PC-3 (cell line): ENCODE data around the gene PDE9A. TPM values are rescaled to one million over a fixed set of nuclear protein-coding genes. Genes with fewer than 3 reads are reported as not detected.

Experiments
- ATAC-seq: fragments of 200-7000 bp; cut with Tn5 transposase; 2 replicates; pipeline ENCODE4 v1.9.1; 2020; ENCODE audit warnings: mild to moderate bottlenecking, moderate library complexity
- BruUV-seq: library from RNA; stranded (reverse); fragments of 400-500 nt; replicated peaks from 2 replicates; lab custom pipeline; 2021; lab: Mats Ljungman, UMichigan
- CTCF ChIA-PET: fragments of 300-600 bp; sonication (Branson Sonifier 250); formaldehyde crosslinking; loops from one replicate; lab custom pipeline; 2022; ENCODE audit warnings: antibody characterized with exemption; lab: Charles Lee
- POLR2A ChIA-PET: fragments of 300-600 bp; sonication (Branson Sonifier 250); formaldehyde crosslinking; loops from one replicate; lab custom pipeline; 2022; ENCODE audit warnings: antibody characterized with exemption; ENCODE audit not compliant: unreplicated experiment; lab: Charles Lee
- DNase-seq: peaks from one replicate; pipeline ENCODE4 v3.0.0-alpha.2; 2015
- H2AFZ ChIP-seq: fragments of 300-600 bp; sonication (generic); 2 replicates; pipeline ENCODE4 v1.6.0; 2016; ENCODE audit warnings: antibody characterized with exemption, low read length
- H3F3A ChIP-seq: fragments of 300-600 bp; sonication (generic); one replicate; pipeline ENCODE4 v1.6.0; 2017; ENCODE audit warnings: antibody characterized with exemption, low read length, control low read depth, mild to moderate bottlenecking; ENCODE audit not compliant: unreplicated experiment
- H3K27ac ChIP-seq: fragments of 300-600 bp; sonication (generic); 2 replicates; pipeline ENCODE4 v1.5.1; 2016; ENCODE audit warnings: mild to moderate bottlenecking, low read length
- H3K27me3 ChIP-seq: fragments of 300-600 bp; sonication (generic); 2 replicates; pipeline ENCODE4 v1.6.1; 2016; ENCODE audit warnings: low read length, mixed read lengths
- H3K36me3 ChIP-seq: fragments of 300-600 bp; sonication (generic); 2 replicates; pipeline ENCODE4 v1.6.1; 2016; ENCODE audit warnings: low read depth, mixed run types, low read length, mixed read lengths
- H3K4me1 ChIP-seq: fragments of 300-600 bp; sonication (generic); 2 replicates; pipeline ENCODE4 v1.5.1; 2016; ENCODE audit warnings: low read length; ENCODE audit not compliant: insufficient read depth
- H3K4me2 ChIP-seq: fragments of 300-600 bp; sonication (generic); 2 replicates; pipeline ENCODE4 v1.6.0; 2016; ENCODE audit warnings: low read length
- H3K4me3 ChIP-seq: fragments of 300-600 bp; sonication (generic); 2 replicates; pipeline ENCODE4 v1.5.1; 2016; ENCODE audit warnings: mild to moderate bottlenecking, low read length, mixed read lengths
- H3K79me2 ChIP-seq: fragments of 300-600 bp; sonication (generic); 2 replicates; pipeline ENCODE4 v1.6.1; 2017; ENCODE audit warnings: low read length, mixed read lengths
- H3K9ac ChIP-seq: fragments of 300-600 bp; sonication (generic); 2 replicates; pipeline ENCODE4 v1.6.0; 2016; ENCODE audit warnings: mild to moderate bottlenecking, low read length
- H3K9me2 ChIP-seq: fragments of 300-600 bp; sonication (generic); replicated peaks from 2 replicates; pipeline ENCODE4 v1.6.1; 2016; ENCODE audit warnings: mixed run types, low read length, mixed read lengths
- H3K9me3 ChIP-seq: fragments of 300-600 bp; sonication (generic); 2 replicates; pipeline ENCODE4 v1.6.1; 2016; ENCODE audit warnings: low read length, mixed read lengths
- H4K20me1 ChIP-seq: fragments of 300-600 bp; sonication (generic); 2 replicates; pipeline ENCODE4 v1.6.1; 2016; ENCODE audit warnings: low read length, mixed read lengths
- CTCF ChIP-seq: fragments of 300-600 bp; sonication (generic); conservative IDR thresholded peaks from 2 replicates; pipeline ENCODE4 v1.5.1; 2017; ENCODE audit warnings: antibody characterized with exemption, low read depth, mild to moderate bottlenecking, low read length
- EZH2 ChIP-seq: fragments of 300-600 bp; sonication (generic); IDR thresholded peaks from one replicate; pipeline ENCODE4 v1.6.1; 2017; ENCODE audit warnings: antibody characterized with exemption, mild to moderate bottlenecking, low read length; ENCODE audit not compliant: unreplicated experiment
- EZH2phosphoT487 ChIP-seq: fragments of 300-600 bp; sonication (generic); IDR thresholded peaks from 2 replicates; pipeline ENCODE4 v1.6.1; 2018; ENCODE audit warnings: mild to moderate bottlenecking, antibody characterized with exemption, low read length, borderline replicate concordance
- intact Hi-C: fragments of 100-400 bp; cut with micrococcal nuclease; formaldehyde crosslinking; loops from 2 replicates; pipeline ENCODE4 v1.9.0; 2023
- total RNA-seq: library from RNA; depleted of rRNA; stranded (reverse); fragments of >200 nt; gene quantifications from 2 replicates; pipeline ENCODE4 v1.2.3, GENCODE V29; 2014

The PDE9A gene
- total RNA-seq, 1 experiment from 2014 or later, result 0.33 TPM

- Histone ChIP-seq H3K4me1 (peaks cover 6% of the 10 kb centered on the region; the same call in 1 of the 2 replicates), H3K9me2 (no peaks in the 10 kb centered on the region), H3K9me3 (no peaks in the 10 kb centered on the region), H3K4me2 (no peak overlapping the region), H3K27me3 (peaks cover 9% of the 10 kb centered on the region; the same call in 1 of the 2 replicates), H4K20me1 (no peaks in the 10 kb centered on the region), H3K36me3 (no peaks in the 10 kb centered on the region), H3K27ac (no peak overlapping the region), H2AFZ (no peak overlapping the region), H3K4me3 (no peak overlapping the region), H3K9ac (no peak overlapping the region), H3K79me2 (no peaks in the 10 kb centered on the region), H3F3A (no peaks in the 10 kb centered on the region)
- intact Hi-C loops, result no loop called here
- BruUV-seq, result no TSS peak
- ChIA-PET POLR2A (no interaction called here), CTCF (no interaction called here)
- TF ChIP-seq EZH2 (no peak), CTCF (no peak), EZH2phosphoT487 (no peak)
- no peak for ATAC-seq
- DNase-seq, result no peak
Measured at GRCh38 chr21:42764443-42764760, 111.0 kb downstream of the PDE9A start.

DNA sequence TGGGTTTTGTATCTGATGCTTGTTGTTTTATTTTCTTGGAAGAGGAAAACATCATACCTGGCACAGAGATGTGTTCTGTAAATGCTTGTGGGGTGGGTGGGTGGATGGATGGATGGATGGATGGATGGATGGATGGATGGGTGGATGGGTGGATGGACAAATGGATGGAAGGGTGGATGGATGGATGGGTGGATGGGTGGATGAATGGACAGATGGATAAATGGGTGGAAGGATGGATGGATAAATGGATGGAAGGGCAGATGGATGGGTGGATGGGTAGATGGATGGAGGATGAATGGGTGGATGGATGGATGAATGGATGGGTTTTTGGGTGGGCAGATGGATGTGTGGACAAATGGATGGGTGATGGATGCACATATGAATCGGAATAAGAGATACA lies 111.5 kb downstream of the PDE9A start:
- H3K36me3 ChIP-seq, result no peaks in the 10 kb centered on the region
- H3K9ac ChIP-seq, result no peak overlapping the region
- ChIA-PET CTCF (no interaction called here), POLR2A (no interaction called here)
- H3K9me2 ChIP-seq, result no peaks in the 10 kb centered on the region
- H3F3A ChIP-seq, result no peaks in the 10 kb centered on the region
- DNase-seq (no peak), ATAC-seq (no peak)
- H3K9me3 ChIP-seq, result no peaks in the 10 kb centered on the region
- H3K4me3 ChIP-seq, result no peak overlapping the region
- peaks cover 9% of the 10 kb centered on the region; the same call in 1 of the 2 replicates for H3K27me3 ChIP-seq
- no peak overlapping the region for H2AFZ ChIP-seq
- TF ChIP-seq CTCF (no peak), EZH2phosphoT487 (no peak), EZH2 (no peak)
- no peaks in the 10 kb centered on the region for H4K20me1 ChIP-seq
- no peak overlapping the region for H3K4me2 ChIP-seq
- no peak overlapping the region for H3K27ac ChIP-seq
- H3K79me2 ChIP-seq, result no peaks in the 10 kb centered on the region
- H3K4me1 ChIP-seq, result peaks cover 6% of the 10 kb centered on the region; the same call in 1 of the 2 replicates
- no TSS peak for BruUV-seq
- intact Hi-C loops, result no loop called here

- Histone ChIP-seq H3K9ac (no peak overlapping the region), H3K79me2 (no peaks in the 10 kb centered on the region), H3K9me2 (no peaks in the 10 kb centered on the region), H3K9me3 (no peaks in the 10 kb centered on the region), H2AFZ (no peak overlapping the region), H3K4me1 (peaks cover 6% of the 10 kb centered on the region; the same call in 1 of the 2 replicates), H3K27me3 (peaks cover 9% of the 10 kb centered on the region; the same call in 1 of the 2 replicates), H4K20me1 (no peaks in the 10 kb centered on the region), H3F3A (no peaks in the 10 kb centered on the region), H3K4me2 (no peak overlapping the region), H3K27ac (no peak overlapping the region), H3K4me3 (no peak overlapping the region), H3K36me3 (no peaks in the 10 kb centered on the region)
- no peak for DNase-seq
- no peak for TF ChIP-seq CTCF
- no peak for TF ChIP-seq EZH2phosphoT487
- TF ChIP-seq EZH2, result no peak
- ChIA-PET POLR2A (no interaction called here), CTCF (no interaction called here)
- BruUV-seq, result no TSS peak
- intact Hi-C loops, result no loop called here
- no peak for ATAC-seq
Measured at GRCh38 chr21:42765656-42766055, 112.2 kb downstream of the PDE9A start.
